22Rv1 (cell line): ENCODE measurements around the gene ASTN2.

ENCODE experiments used
- H3K27ac ChIP-seq: fragments of 450-650 bp; 2 replicates; pipeline ENCODE4 v1.5.1; 2017
- ZFX ChIP-seq: fragments of 450-650 bp; IDR thresholded peaks from 2 replicates; pipeline ENCODE4 v1.6.1; 2017; ENCODE audit warnings: antibody characterized with exemption, borderline replicate concordance
- TF ChIP-seq, protein P1 (sequence below): fragments of 450-650 bp; IDR thresholded peaks from 2 replicates; pipeline ENCODE4 v1.5.1; 2017; ENCODE audit warnings: mild to moderate bottlenecking

ASTN2 gene

GRCh38 chr9:117083559-117083958 is 331.3 kb downstream of the ASTN2 start:
- H3K27ac ChIP-seq = no peak overlapping the region
- no peak for TF ChIP-seq ZFX
- TF ChIP-seq, protein P1, sequence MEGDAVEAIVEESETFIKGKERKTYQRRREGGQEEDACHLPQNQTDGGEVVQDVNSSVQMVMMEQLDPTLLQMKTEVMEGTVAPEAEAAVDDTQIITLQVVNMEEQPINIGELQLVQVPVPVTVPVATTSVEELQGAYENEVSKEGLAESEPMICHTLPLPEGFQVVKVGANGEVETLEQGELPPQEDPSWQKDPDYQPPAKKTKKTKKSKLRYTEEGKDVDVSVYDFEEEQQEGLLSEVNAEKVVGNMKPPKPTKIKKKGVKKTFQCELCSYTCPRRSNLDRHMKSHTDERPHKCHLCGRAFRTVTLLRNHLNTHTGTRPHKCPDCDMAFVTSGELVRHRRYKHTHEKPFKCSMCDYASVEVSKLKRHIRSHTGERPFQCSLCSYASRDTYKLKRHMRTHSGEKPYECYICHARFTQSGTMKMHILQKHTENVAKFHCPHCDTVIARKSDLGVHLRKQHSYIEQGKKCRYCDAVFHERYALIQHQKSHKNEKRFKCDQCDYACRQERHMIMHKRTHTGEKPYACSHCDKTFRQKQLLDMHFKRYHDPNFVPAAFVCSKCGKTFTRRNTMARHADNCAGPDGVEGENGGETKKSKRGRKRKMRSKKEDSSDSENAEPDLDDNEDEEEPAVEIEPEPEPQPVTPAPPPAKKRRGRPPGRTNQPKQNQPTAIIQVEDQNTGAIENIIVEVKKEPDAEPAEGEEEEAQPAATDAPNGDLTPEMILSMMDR = no peak

GRCh38 chr9:117081641-117082317 is 333.1 kb downstream of the ASTN2 start:
- no peak overlapping the region for H3K27ac ChIP-seq
- TF ChIP-seq, protein P1 = no peak
- TF ChIP-seq ZFX = no peak

DNA sequence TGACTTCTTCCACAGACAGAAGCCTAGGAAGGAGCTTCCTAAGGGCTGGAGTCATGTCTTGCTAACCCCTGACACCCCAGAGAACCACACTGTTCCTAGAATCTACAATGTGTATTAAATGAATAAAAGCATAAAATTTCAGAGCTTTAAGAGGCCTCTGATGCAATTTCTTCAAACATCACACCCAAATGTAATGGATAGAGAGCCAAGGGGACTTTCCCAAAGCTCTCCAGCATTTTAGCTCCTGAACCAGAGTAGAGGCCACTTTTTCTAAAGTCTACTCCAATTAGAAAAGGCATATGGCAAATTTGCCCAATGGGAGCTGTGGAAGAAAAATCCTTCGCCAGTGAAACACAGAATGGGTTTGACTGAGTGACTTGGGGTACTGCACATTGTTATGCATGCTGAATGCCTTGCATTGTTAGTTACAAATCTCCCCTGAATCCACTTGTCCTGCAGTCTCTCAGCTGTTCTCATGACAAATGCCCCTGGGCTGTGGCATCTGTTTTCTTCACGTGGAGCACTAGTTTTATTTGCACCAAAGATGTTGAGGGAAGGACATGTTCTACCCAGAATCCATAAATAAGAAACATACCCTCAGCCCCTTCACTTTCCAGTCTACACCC is 334.0 kb downstream of the ASTN2 start:
- H3K27ac ChIP-seq = no peak overlapping the region
- TF ChIP-seq, protein P1 = no peak
- no peak for TF ChIP-seq ZFX

- TF ChIP-seq, protein P1 = no peak
- no peak for TF ChIP-seq ZFX
- no peak overlapping the region for H3K27ac ChIP-seq
These were observed 338.1 kb downstream of the ASTN2 start for GRCh38 chr9:117076571-117077290.

DNA sequence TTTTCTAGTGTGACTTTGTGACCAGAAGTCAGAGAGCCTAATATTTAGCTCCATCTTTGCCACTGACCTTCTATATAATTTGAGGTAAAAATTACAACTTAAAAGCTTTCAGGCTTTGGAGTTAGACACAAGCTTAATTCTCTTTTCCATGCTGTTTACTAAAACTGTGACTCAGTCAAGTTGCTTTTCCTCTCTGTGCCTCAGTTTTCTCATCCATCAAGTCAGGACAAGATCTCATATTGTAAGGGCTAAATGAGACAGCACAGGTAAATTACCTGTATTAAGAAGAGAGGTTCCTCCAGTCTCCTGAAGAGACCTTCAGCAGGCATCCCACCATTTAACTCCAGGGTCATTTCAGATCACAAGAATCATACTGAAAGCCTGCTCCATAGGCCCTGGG is 339.2 kb downstream of the ASTN2 start:
- H3K27ac ChIP-seq = no peak overlapping the region
- TF ChIP-seq, protein P1 = no peak
- TF ChIP-seq ZFX = no peak

GRCh38 chr9:117074784-117075520 is 339.9 kb downstream of the ASTN2 start:
- TF ChIP-seq, protein P1 = no peak
- no peak for TF ChIP-seq ZFX
- no peak overlapping the region for H3K27ac ChIP-seq
